ENCODE results near the gene ITPR3.

DNA sequence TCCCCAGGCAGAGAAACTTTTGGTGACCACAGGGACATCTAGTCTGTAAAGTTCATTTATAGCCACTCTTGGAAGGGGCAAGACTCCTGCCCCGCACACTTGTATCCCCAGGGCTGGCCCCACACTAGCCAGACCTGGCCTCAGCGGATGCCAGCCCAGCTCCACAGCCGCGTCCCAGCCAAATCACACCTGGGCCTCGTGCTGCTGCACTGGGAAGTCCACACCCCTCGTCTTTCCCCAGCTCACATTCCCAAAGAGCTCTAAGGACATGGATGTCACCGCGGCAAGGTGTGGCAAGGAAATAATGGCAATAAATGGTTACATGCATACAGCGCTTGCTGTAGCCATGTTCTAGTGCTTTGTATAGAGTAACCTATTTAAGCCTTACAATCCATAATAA is 117.0 kb downstream of the ITPR3 start:
- TF ChIP-seq, protein P1, sequence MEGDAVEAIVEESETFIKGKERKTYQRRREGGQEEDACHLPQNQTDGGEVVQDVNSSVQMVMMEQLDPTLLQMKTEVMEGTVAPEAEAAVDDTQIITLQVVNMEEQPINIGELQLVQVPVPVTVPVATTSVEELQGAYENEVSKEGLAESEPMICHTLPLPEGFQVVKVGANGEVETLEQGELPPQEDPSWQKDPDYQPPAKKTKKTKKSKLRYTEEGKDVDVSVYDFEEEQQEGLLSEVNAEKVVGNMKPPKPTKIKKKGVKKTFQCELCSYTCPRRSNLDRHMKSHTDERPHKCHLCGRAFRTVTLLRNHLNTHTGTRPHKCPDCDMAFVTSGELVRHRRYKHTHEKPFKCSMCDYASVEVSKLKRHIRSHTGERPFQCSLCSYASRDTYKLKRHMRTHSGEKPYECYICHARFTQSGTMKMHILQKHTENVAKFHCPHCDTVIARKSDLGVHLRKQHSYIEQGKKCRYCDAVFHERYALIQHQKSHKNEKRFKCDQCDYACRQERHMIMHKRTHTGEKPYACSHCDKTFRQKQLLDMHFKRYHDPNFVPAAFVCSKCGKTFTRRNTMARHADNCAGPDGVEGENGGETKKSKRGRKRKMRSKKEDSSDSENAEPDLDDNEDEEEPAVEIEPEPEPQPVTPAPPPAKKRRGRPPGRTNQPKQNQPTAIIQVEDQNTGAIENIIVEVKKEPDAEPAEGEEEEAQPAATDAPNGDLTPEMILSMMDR (IDR thresholded peaks at IDR 0.05), result no peak
- TF ChIP-seq POLR2A (IDR thresholded peaks at IDR 0.05), result no peak

Data from sigmoid colon (tissue), 3 donors.